ENCODE data around the gene DLG2.
"Not testable (repeated sequence)": the region's sequence is repeated elsewhere in the genome, so short reads cannot be mapped to it uniquely, and the experiment has no call there.

Gene DLG2

GRCh38 chr11:83441601-83442000 lies 2185.5 kb downstream of the DLG2 start:
- H3K27ac ChIP-seq, result no peak overlapping the region

GRCh38 chr11:83441171-83441570 lies 2186.0 kb downstream of the DLG2 start:
- no peak overlapping the region for H3K27ac ChIP-seq
- TF ChIP-seq, protein P1, sequence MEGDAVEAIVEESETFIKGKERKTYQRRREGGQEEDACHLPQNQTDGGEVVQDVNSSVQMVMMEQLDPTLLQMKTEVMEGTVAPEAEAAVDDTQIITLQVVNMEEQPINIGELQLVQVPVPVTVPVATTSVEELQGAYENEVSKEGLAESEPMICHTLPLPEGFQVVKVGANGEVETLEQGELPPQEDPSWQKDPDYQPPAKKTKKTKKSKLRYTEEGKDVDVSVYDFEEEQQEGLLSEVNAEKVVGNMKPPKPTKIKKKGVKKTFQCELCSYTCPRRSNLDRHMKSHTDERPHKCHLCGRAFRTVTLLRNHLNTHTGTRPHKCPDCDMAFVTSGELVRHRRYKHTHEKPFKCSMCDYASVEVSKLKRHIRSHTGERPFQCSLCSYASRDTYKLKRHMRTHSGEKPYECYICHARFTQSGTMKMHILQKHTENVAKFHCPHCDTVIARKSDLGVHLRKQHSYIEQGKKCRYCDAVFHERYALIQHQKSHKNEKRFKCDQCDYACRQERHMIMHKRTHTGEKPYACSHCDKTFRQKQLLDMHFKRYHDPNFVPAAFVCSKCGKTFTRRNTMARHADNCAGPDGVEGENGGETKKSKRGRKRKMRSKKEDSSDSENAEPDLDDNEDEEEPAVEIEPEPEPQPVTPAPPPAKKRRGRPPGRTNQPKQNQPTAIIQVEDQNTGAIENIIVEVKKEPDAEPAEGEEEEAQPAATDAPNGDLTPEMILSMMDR (IDR thresholded peaks at IDR 0.05), result no peak
- no peak for TF ChIP-seq ZFX (IDR thresholded peaks at IDR 0.05; ENCODE audit: borderline replicate concordance)

More at GRCh38 chr11:83441601-83442000, 2185.5 kb downstream of the DLG2 start:
- no peak for TF ChIP-seq ZFX (IDR thresholded peaks at IDR 0.05; ENCODE audit: borderline replicate concordance)
- TF ChIP-seq, protein P1 (IDR thresholded peaks at IDR 0.05), result no peak

DNA sequence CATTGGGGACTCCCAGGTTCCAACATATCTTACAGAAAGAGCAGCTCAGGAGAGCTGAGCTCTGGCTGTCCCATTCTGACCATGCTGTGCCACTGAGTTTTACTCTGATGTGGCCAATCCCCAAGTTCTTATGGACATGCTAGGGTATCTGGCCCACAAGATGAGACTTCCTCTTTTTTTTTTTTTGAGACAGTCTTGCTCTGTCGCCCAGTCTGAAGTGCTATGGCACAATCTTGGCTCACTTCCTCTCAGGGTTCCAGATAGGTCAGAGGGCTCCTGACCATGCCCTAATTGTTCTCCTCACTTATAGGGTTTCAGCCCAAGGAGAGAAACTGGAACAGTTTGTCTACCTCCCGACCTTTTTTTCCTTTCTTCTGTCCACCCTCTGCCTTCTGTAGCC lies 2188.7 kb downstream of the DLG2 start:
- no peak for TF ChIP-seq ZFX (IDR thresholded peaks at IDR 0.05; ENCODE audit: borderline replicate concordance)
- TF ChIP-seq, protein P1 (IDR thresholded peaks at IDR 0.05), result no peak
- H3K27ac ChIP-seq, result no peak overlapping the region

GRCh38 chr11:83437939-83438338 lies 2189.2 kb downstream of the DLG2 start:
- H3K27ac ChIP-seq, result no peak overlapping the region
- no peak for TF ChIP-seq ZFX (IDR thresholded peaks at IDR 0.05; ENCODE audit: borderline replicate concordance)
- TF ChIP-seq, protein P1 (IDR thresholded peaks at IDR 0.05), result no peak

DNA sequence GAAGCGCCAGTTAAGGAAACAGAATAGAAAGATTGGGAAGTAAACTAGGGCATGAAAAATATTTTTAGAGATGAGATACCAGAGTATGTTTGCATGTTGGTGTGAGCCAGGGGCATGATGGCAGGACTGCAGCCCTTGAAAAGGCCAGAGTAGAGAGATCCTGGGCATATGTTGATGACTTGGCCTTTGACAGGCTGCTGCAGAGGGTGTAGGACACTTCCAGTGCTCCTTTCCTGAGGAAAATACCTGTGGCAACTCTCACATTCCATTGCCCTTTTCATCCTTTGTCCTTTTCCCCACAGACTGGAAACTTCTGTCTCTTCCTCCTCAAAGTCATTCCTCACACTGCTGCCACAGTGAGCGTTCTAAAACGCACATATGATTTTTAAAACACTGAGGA lies 2190.3 kb downstream of the DLG2 start:
- H3K27ac ChIP-seq, result no peak overlapping the region
- TF ChIP-seq, protein P1 (IDR thresholded peaks at IDR 0.05), result no peak
- TF ChIP-seq ZFX (IDR thresholded peaks at IDR 0.05; ENCODE audit: borderline replicate concordance), result no peak

DNA sequence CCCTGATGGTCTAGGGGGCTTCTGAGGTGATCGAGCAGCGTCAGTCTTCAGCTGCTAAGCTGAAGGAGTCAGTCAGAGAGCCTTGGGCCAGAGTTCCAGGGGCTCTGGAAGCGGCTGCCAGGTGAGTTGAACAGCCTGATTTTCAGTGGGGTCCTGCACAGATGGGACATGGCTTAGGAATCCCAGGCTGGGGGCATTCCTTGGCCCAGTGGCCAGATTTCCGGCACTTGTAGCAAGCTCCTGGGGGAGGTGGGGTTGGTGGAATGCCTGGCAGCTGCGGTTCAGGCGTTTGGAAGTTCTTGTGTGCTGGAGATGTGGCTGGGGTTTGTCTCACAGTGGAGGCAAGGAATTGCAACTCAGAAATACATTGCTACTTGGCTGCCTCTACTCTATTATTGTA lies 2192.3 kb downstream of the DLG2 start:
- not testable (repeated sequence) for H3K27ac ChIP-seq

GRCh38 chr11:83427943-83428342 lies 2199.2 kb downstream of the DLG2 start:
- H3K27ac ChIP-seq, result no peak overlapping the region
- TF ChIP-seq, protein P1 (IDR thresholded peaks at IDR 0.05), result no peak
- no peak for TF ChIP-seq ZFX (IDR thresholded peaks at IDR 0.05; ENCODE audit: borderline replicate concordance)

- TF ChIP-seq, protein P1 (IDR thresholded peaks at IDR 0.05), result no peak
- no peak for TF ChIP-seq ZFX (IDR thresholded peaks at IDR 0.05; ENCODE audit: borderline replicate concordance)
- H3K27ac ChIP-seq, result no peak overlapping the region
These were observed 2199.6 kb downstream of the DLG2 start for GRCh38 chr11:83427501-83427900.

All from 22Rv1 (cell line).